Esophagus squamous epithelium (tissue), 5 donors: ENCODE data around the gene PERP. TPM values are rescaled to one million over a fixed set of nuclear protein-coding genes. Genes with fewer than 3 reads are reported as not detected.
A peak's percentile ranks its signal among the peaks of the same experiment; 100 is the strongest.

Experiments used
- DNase-seq: peaks from one replicate; lab custom pipeline; 2025; lab: John Stamatoyannopoulos, UW
- H3K27ac ChIP-seq, 4 donors: fragments of 200-600 bp; sonication (generic); one replicate each; pipeline ENCODE4 v1.5.1; 2016 to 2019; ENCODE audit warnings: mild to moderate bottlenecking in 1 of 4
- H3K27me3 ChIP-seq, 4 donors: fragments of 200-600 bp; sonication (generic); 1 replicate in 3 of 4; 2 replicates in 1 of 4; pipeline versions ENCODE4 v1.5.1 to v1.6.0; 2017 to 2021; ENCODE audit warnings: antibody characterized with exemption in 1 of 4
- H3K36me3 ChIP-seq, 3 donors: fragments of 200-600 bp; sonication (generic); one replicate each; pipeline ENCODE4 v1.5.1; 2016 to 2019
- H3K4me1 ChIP-seq, 3 donors: fragments of 200-600 bp; sonication (generic); one replicate each; pipeline ENCODE4 v1.5.1; 2017 to 2019
- H3K4me3 ChIP-seq, 4 donors: fragments of 200-600 bp; sonication (generic); 1 replicate in 3 of 4; 2 replicates in 1 of 4; pipeline ENCODE4 v1.5.1; 2016 to 2019; ENCODE audit warnings: mild to moderate bottlenecking in 2 of 4, moderate library complexity in 1 of 4
- H3K9me3 ChIP-seq, 3 donors: fragments of 200-600 bp; sonication (generic); one replicate each; pipeline ENCODE4 v1.5.1; 2016 to 2019
- CTCF ChIP-seq, 6 experiments: fragments of 450-650 bp in 4 of 6; fragments of 200-600 bp in 2 of 6; sonication (generic) in 2 of 6; IDR thresholded peaks; one replicate each; pipeline ENCODE4 v1.5.1; 2016 to 2019; ENCODE audit warnings: antibody characterized with exemption in 6 of 6, mild to moderate bottlenecking in 4 of 6, moderate library complexity in 4 of 6
- POLR2A ChIP-seq, 4 donors: fragments of 450-650 bp; IDR thresholded peaks; one replicate each; pipeline ENCODE4 v1.6.1; 2017; ENCODE audit warnings: antibody characterized with exemption in 4 of 4, mild to moderate bottlenecking in 4 of 4, moderate library complexity in 3 of 4
- WGBS, 2 donors: methylation state at CpG; one replicate each; pipeline ENCODE4 v1.1.5; 2018; 5-methylcytosine and 5-hydroxymethylcytosine counted together
- intact Hi-C: fragments of 100-400 bp; cut with DNase I; formaldehyde crosslinking; loops from one replicate; pipeline ENCODE4 v1.15.0; 2022
- total RNA-seq, 4 donors: library from RNA; depleted of rRNA; stranded (reverse); fragments of >200 nt; gene quantifications; one replicate each; pipeline ENCODE4 v1.1.0, GENCODE V29; 2016
- donor health status: DM: yes; HTN: yes; CAD: no.

The PERP gene
- total RNA-seq: 100 to 1,000 TPM; 586 to 976 (median 833) TPM

GRCh38 chr6:138107078-138107751 is at the start of gene PERP:
Gene PERP, minus strand, starts transcription at chr6:138107419. Its CDS starts 79 bp downstream, at chr6:138107340.
- peak within 1 kb of the TSS; percentile 93 to 99 (median 98) for H3K27ac ChIP-seq
- H3K4me3 ChIP-seq: peak within 1 kb of the TSS; percentile 72 to 84 (median 80)
- intact Hi-C loops: loop anchor here (5.0 kb wide), 1 partner anchor 75 kb away; no protein-coding TSS in a partner anchor
- H3K36me3 ChIP-seq: no peaks in the 10 kb centered on the region
- no peak for DNase-seq
- TF ChIP-seq POLR2A (IDR thresholded peaks at IDR 0.05): peak in 3 of 4 donors; percentile 49 to 93 (median 92)
- TF ChIP-seq CTCF (IDR thresholded peaks at IDR 0.05): peak in 3 of 6 experiments; percentile 3 to 40 (median 4)
- H3K27me3 ChIP-seq: peaks cover 0 to 6% (median 0%) of the 10 kb centered on the region in 4 donors
- no peaks in the 10 kb centered on the region for H3K9me3 ChIP-seq
- WGBS, 2 donors: 0% methylated on average over 1 of the region's 83 CpGs; no CpG with 5 or more reads in 1 of the 2 donors
- H3K4me1 ChIP-seq: peaks cover 0 to 44% (median 4%) of the 10 kb centered on the region in 3 donors

- Histone ChIP-seq H3K36me3 (no peaks in the 10 kb centered on the region), H3K27me3 (peaks cover 0 to 55% (median 0%) of the 10 kb centered on the region in 4 donors), H3K4me3 (no peak overlapping the region), H3K9me3 (peaks cover 0 to 14% (median 7%) of the 10 kb centered on the region in 3 donors), H3K4me1 (no peaks in the 10 kb centered on the region), H3K27ac (no peak overlapping the region)
- no peak for DNase-seq
- intact Hi-C loops: no loop called here
- 67 to 82% methylated on average over 1 of the region's 1 CpG for WGBS, 2 donors
- TF ChIP-seq POLR2A (IDR thresholded peaks at IDR 0.05) (no peak), CTCF (IDR thresholded peaks at IDR 0.05) (no peak)
Measured at GRCh38 chr6:138155443-138155842, 48.2 kb upstream of the PERP start.

- no peaks in the 10 kb centered on the region for H3K9me3 ChIP-seq
- H3K36me3 ChIP-seq: no peaks in the 10 kb centered on the region
- no peak for DNase-seq
- H3K27ac ChIP-seq: no peak overlapping the region
- no peak overlapping the region for H3K4me3 ChIP-seq
- WGBS, 2 donors: 85 to 92% methylated on average over 5 of the region's 5 CpGs
- H3K4me1 ChIP-seq: no peaks in the 10 kb centered on the region
- H3K27me3 ChIP-seq: peaks cover 0 to 15% (median 0%) of the 10 kb centered on the region in 4 donors
- TF ChIP-seq CTCF (IDR thresholded peaks at IDR 0.05) (no peak), POLR2A (IDR thresholded peaks at IDR 0.05) (no peak)
- intact Hi-C loops: no loop called here
Measured at GRCh38 chr6:138146544-138146943, 39.3 kb upstream of the PERP start.

- Histone ChIP-seq H3K36me3 (no peaks in the 10 kb centered on the region), H3K27me3 (peaks cover 0 to 19% (median 0%) of the 10 kb centered on the region in 4 donors), H3K4me3 (no peak overlapping the region), H3K9me3 (no peaks in the 10 kb centered on the region), H3K27ac (no peak overlapping the region), H3K4me1 (no peaks in the 10 kb centered on the region)
- intact Hi-C loops: no loop called here
- no peak for DNase-seq
- TF ChIP-seq POLR2A (IDR thresholded peaks at IDR 0.05) (no peak), CTCF (IDR thresholded peaks at IDR 0.05) (no peak)
- 83 to 86% methylated on average over 3 of the region's 3 CpGs for WGBS, 2 donors
Measured at GRCh38 chr6:138145402-138145801, 38.2 kb upstream of the PERP start.

GRCh38 chr6:138142806-138143205 is 35.6 kb upstream of the PERP start:
- Histone ChIP-seq H3K4me3 (no peak overlapping the region), H3K27ac (no peak overlapping the region), H3K4me1 (no peaks in the 10 kb centered on the region), H3K36me3 (no peaks in the 10 kb centered on the region), H3K27me3 (peaks cover 0 to 19% (median 0%) of the 10 kb centered on the region in 4 donors), H3K9me3 (no peaks in the 10 kb centered on the region)
- 64 to 91% methylated on average over 4 of the region's 4 CpGs for WGBS, 2 donors
- intact Hi-C loops: no loop called here
- no peak for DNase-seq
- TF ChIP-seq POLR2A (IDR thresholded peaks at IDR 0.05) (no peak), CTCF (IDR thresholded peaks at IDR 0.05) (no peak)
